ENCODE measurements around the gene LRMDA. TPM values are rescaled to one million over a fixed set of nuclear protein-coding genes. Genes with fewer than 3 reads are reported as not detected.

Gene LRMDA
- total RNA-seq, 2 donors from 2014 or later: 9.6 to 12.6 TPM

DNA sequence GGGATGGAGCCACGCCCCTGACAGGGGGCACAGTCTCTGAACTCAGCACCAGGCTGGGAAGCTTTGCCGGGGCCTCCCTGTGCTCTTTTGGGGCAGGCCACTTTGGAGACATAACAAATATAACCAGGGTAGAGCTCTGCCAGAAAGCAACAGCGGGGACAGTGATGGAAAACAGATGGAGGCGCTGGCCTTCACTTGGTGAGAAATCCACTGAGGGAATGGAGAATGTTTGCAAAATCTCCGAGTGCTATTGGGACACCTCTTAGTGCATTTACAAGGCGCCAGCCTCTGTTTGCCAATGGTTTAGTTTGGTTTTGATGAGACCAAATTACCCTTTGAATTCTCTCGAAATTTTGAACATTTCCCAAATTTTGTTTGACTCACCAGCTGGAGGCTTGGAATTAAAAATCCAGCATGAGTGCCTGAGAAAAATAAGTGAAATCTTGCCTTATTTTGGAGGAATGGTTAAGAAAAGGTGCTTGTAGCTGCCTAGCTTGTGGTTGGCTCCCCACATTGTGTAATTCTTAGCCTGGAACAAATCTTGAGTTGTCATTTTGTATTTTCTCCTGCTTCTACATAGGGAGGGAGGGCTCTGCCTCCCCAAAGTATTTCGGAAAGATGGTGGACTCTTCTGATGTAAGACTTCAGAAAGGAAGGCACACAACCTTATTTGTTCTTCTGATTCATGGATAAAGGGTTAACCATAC is 980.5 kb downstream of the LRMDA start:
- DNase-seq (ENCODE audit: low spot score): no peak
- intact Hi-C loops (cut with DNase I): no loop called here
- WGBS: 86% methylated on average over 8 of the region's 8 CpGs
- TF ChIP-seq, protein P1, sequence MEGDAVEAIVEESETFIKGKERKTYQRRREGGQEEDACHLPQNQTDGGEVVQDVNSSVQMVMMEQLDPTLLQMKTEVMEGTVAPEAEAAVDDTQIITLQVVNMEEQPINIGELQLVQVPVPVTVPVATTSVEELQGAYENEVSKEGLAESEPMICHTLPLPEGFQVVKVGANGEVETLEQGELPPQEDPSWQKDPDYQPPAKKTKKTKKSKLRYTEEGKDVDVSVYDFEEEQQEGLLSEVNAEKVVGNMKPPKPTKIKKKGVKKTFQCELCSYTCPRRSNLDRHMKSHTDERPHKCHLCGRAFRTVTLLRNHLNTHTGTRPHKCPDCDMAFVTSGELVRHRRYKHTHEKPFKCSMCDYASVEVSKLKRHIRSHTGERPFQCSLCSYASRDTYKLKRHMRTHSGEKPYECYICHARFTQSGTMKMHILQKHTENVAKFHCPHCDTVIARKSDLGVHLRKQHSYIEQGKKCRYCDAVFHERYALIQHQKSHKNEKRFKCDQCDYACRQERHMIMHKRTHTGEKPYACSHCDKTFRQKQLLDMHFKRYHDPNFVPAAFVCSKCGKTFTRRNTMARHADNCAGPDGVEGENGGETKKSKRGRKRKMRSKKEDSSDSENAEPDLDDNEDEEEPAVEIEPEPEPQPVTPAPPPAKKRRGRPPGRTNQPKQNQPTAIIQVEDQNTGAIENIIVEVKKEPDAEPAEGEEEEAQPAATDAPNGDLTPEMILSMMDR (IDR thresholded peaks at IDR 0.05): no peak
- TF ChIP-seq POLR2AphosphoS5 (IDR thresholded peaks at IDR 0.05) (no peak), POLR2A (IDR thresholded peaks at IDR 0.05) (no peak)
- H3K27me3 ChIP-seq (replicated peaks; ENCODE audit: insufficient read depth): no peaks in the 10 kb centered on the region
- H3K36me3 ChIP-seq: no peaks in the 10 kb centered on the region
- H3K9me3 ChIP-seq: no peaks in the 10 kb centered on the region
- H3K4me1 ChIP-seq (replicated peaks): no peaks in the 10 kb centered on the region
- no peak overlapping the region for H3K4me3 ChIP-seq
- no peak overlapping the region for H3K27ac ChIP-seq

DNA sequence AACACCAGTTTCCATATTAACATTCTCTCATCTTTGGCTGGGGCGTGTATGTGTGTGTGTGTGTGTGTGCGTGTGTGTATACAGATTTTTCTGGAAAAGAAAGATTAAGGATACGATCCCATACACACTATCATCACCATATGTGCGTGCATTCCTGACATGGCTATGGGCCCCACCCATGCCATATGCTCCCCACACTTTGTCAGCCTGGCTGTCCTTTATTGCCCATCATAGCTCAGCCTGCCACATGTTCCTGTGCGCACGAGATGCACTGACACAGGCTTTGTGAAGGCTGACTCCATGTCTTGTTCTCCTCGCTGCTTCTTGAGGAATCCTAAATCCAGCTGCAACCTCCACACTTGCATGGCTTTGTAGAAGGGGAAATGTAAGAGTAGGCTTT is 984.1 kb downstream of the LRMDA start:
- Histone ChIP-seq H3K9me3 (no peaks in the 10 kb centered on the region), H3K27ac (no peak overlapping the region), H3K4me1 (replicated peaks) (no peaks in the 10 kb centered on the region), H3K36me3 (no peaks in the 10 kb centered on the region), H3K27me3 (replicated peaks; ENCODE audit: insufficient read depth) (no peaks in the 10 kb centered on the region), H3K4me3 (no peak overlapping the region)
- TF ChIP-seq POLR2AphosphoS5 (IDR thresholded peaks at IDR 0.05): no peak
- TF ChIP-seq, protein P1 (IDR thresholded peaks at IDR 0.05): no peak
- TF ChIP-seq POLR2A (IDR thresholded peaks at IDR 0.05): no peak
- no peak for DNase-seq (ENCODE audit: low spot score)
- intact Hi-C loops (cut with DNase I): no loop called here
- WGBS: 98% methylated on average over 7 of the region's 7 CpGs

DNA sequence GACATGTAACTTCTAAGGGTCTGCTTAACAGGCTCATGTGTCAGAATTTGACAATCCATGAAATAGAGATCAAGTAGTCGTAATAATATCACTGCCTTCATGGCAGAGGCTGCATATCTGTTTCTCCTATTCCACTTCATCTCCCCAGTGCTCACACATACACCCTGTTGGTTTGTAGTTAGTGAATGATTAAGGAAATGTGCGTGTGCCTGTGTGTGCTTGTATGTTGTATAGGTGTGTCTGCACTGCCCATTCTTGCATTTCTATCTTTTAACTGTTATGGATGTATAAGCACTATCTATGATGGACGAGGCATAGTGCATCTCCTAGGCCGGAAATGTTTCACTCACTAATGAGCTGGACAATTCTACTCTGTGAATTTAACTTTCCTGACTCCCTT is 985.2 kb downstream of the LRMDA start:
- intact Hi-C loops (cut with DNase I): no loop called here
- DNase-seq (ENCODE audit: low spot score): no peak
- no peak for TF ChIP-seq POLR2A (IDR thresholded peaks at IDR 0.05)
- no peak for TF ChIP-seq POLR2AphosphoS5 (IDR thresholded peaks at IDR 0.05)
- TF ChIP-seq, protein P1 (IDR thresholded peaks at IDR 0.05): no peak
- Histone ChIP-seq H3K4me3 (no peak overlapping the region), H3K27me3 (replicated peaks; ENCODE audit: insufficient read depth) (no peaks in the 10 kb centered on the region), H3K27ac (no peak overlapping the region), H3K36me3 (no peaks in the 10 kb centered on the region), H3K4me1 (replicated peaks) (no peaks in the 10 kb centered on the region), H3K9me3 (no peaks in the 10 kb centered on the region)
- 95% methylated on average over 4 of the region's 4 CpGs for WGBS

DNA sequence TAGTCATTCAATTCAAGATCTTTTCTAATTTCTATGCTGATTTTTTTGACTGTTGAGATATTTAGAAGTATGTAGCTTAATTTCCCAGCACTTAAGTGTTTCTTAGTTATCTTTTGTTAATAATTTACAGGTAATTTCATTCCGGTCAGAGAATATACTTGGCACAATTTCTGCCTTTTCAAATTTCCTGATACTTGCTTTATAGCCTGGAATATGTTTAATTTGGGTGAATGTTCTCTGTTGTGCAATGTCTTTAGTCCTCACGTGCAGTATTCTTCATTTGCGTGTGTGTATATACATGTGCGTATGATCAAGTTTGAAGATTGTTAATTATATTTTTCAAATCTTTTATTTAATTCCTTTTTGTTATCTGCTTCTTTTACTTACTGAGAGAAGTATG is 989.3 kb downstream of the LRMDA start:
- H3K4me3 ChIP-seq: no peak overlapping the region
- intact Hi-C loops (cut with DNase I): no loop called here
- no peaks in the 10 kb centered on the region for H3K36me3 ChIP-seq
- 59% methylated on average over 4 of the region's 4 CpGs for WGBS
- H3K27me3 ChIP-seq (replicated peaks; ENCODE audit: insufficient read depth): no peaks in the 10 kb centered on the region
- TF ChIP-seq POLR2AphosphoS5 (IDR thresholded peaks at IDR 0.05) (no peak), POLR2A (IDR thresholded peaks at IDR 0.05) (no peak)
- TF ChIP-seq, protein P1 (IDR thresholded peaks at IDR 0.05): no peak
- H3K4me1 ChIP-seq (replicated peaks): no peaks in the 10 kb centered on the region
- H3K9me3 ChIP-seq: no peaks in the 10 kb centered on the region
- no peak for DNase-seq (ENCODE audit: low spot score)
- H3K27ac ChIP-seq: no peak overlapping the region

DNA sequence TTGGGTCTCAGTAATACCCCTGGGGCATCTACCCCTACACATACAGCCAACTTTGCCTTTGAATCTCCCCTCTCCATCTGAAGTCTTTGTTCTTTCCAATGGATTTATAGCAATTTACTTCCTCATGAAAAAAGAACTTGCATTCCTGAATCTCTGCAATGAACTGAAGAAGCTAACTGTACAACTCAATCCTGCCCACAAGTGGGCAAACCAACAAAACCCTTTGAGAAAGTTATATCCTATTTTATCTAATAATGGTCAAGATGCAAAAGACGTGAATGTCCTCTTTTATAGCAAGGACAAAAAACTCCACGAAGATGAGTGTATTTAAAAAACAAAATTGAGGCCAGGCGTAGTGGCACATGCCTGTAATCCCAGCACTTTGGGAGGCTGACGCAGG is 991.3 kb downstream of the LRMDA start:
- TF ChIP-seq POLR2A (IDR thresholded peaks at IDR 0.05): no peak
- TF ChIP-seq, protein P1 (IDR thresholded peaks at IDR 0.05): no peak
- TF ChIP-seq POLR2AphosphoS5 (IDR thresholded peaks at IDR 0.05): no peak
- intact Hi-C loops (cut with DNase I): no loop called here
- H3K36me3 ChIP-seq: no peaks in the 10 kb centered on the region
- 63% methylated on average over 4 of the region's 4 CpGs for WGBS
- no peaks in the 10 kb centered on the region for H3K27me3 ChIP-seq (replicated peaks; ENCODE audit: insufficient read depth)
- DNase-seq (ENCODE audit: low spot score): no peak
- no peaks in the 10 kb centered on the region for H3K4me1 ChIP-seq (replicated peaks)
- no peak overlapping the region for H3K27ac ChIP-seq
- no peak overlapping the region for H3K4me3 ChIP-seq
- H3K9me3 ChIP-seq: no peaks in the 10 kb centered on the region
